Stomach (tissue), 4 donors: Measurements from ENCODE around the gene ASTN2.

ENCODE experiments used
- POLR2A ChIP-seq, 4 donors: fragments of 450-650 bp; IDR thresholded peaks; one replicate each; pipeline ENCODE4 v1.6.1; 2016; ENCODE audit warnings: antibody characterized with exemption in 4 of 4, control low read depth in 2 of 4, mild to moderate bottlenecking in 1 of 4, moderate library complexity in 1 of 4
- POLR2AphosphoS5 ChIP-seq, 3 donors: sonication (generic); formaldehyde crosslinking; IDR thresholded peaks; one replicate each; pipeline ENCODE4 v1.6.1; 2016; ENCODE audit warnings: antibody characterized with exemption in 3 of 3
- TF ChIP-seq, protein P1 (sequence below), 7 experiments: fragments of 450-650 bp in 4 of 7; fragments of 200-600 bp in 3 of 7; sonication (generic) in 3 of 7; IDR thresholded peaks; one replicate each; pipeline ENCODE4 v1.5.1; 2016 to 2019; ENCODE audit warnings: antibody characterized with exemption in 7 of 7, control low read depth in 2 of 7, mild to moderate bottlenecking in 1 of 7

DNA sequence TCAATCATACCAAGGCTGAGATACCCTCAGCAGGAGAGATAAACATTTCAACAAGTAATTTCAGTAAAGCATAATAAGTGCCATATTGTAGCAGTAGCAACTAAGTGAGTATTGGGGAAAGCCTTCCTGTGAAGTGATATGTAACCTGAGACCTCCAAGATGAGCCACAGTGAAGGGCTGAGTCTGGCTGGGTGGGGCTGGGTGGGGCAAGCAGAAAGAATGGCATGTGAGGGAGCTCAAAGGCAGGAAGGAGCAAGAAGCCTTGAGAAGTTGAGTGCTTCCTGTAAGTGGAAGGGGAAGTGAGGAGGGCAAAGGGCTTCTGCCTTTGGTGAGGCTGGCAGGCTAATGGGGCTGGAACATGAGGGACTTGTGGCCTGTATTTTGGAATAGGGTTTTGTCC lies 19.7 kb upstream of the ASTN2 start:
- TF ChIP-seq, protein P1, sequence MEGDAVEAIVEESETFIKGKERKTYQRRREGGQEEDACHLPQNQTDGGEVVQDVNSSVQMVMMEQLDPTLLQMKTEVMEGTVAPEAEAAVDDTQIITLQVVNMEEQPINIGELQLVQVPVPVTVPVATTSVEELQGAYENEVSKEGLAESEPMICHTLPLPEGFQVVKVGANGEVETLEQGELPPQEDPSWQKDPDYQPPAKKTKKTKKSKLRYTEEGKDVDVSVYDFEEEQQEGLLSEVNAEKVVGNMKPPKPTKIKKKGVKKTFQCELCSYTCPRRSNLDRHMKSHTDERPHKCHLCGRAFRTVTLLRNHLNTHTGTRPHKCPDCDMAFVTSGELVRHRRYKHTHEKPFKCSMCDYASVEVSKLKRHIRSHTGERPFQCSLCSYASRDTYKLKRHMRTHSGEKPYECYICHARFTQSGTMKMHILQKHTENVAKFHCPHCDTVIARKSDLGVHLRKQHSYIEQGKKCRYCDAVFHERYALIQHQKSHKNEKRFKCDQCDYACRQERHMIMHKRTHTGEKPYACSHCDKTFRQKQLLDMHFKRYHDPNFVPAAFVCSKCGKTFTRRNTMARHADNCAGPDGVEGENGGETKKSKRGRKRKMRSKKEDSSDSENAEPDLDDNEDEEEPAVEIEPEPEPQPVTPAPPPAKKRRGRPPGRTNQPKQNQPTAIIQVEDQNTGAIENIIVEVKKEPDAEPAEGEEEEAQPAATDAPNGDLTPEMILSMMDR (IDR thresholded peaks at IDR 0.05), result no peak
- TF ChIP-seq POLR2A (IDR thresholded peaks at IDR 0.05) (no peak), POLR2AphosphoS5 (IDR thresholded peaks at IDR 0.05) (no peak)
